Astrocyte (in vitro differentiated cells and primary cell): Measurements from ENCODE around the gene SHISA9. TPM values are rescaled to one million over a fixed set of nuclear protein-coding genes. Genes with fewer than 3 reads are reported as not detected.

Experiments
- DNase-seq: peaks from one replicate; pipeline ENCODE4 v3.0.0-alpha.2; 2010; ENCODE audit warnings: low read depth
- FAIRE-seq: peaks from 2 replicates; lab custom pipeline; 2011; peaks lifted over from hg19 to GRCh38; lab: Jason Lieb, UNC
- H2AFZ ChIP-seq: 2 replicates; pipeline ENCODE4 v1.6.0; 2012; ENCODE audit warnings: low read depth, low read length, inconsistent platforms
- H3K27ac ChIP-seq: 2 replicates; pipeline ENCODE4 v1.5.1; 2011; ENCODE audit warnings: low read depth, low read length, inconsistent platforms
- H3K27me3 ChIP-seq: 2 replicates; pipeline ENCODE4 v1.6.0; 2011; ENCODE audit warnings: low read length, inconsistent platforms; ENCODE audit not compliant: insufficient read depth
- H3K36me3 ChIP-seq: 2 replicates; pipeline ENCODE4 v1.5.1; 2011; ENCODE audit warnings: low read length, inconsistent platforms; ENCODE audit not compliant: insufficient read depth
- H3K4me1 ChIP-seq: 2 replicates; pipeline ENCODE4 v1.5.1; 2011; ENCODE audit warnings: low read length, inconsistent platforms; ENCODE audit not compliant: insufficient read depth
- H3K4me2 ChIP-seq: 2 replicates; pipeline ENCODE4 v1.6.0; 2012; ENCODE audit warnings: low read length, inconsistent platforms
- H3K4me3 ChIP-seq: 2 replicates; pipeline ENCODE4 v1.5.1; 2011; ENCODE audit warnings: low read depth, mild to moderate bottlenecking, low read length, inconsistent platforms; ENCODE audit not compliant: insufficient read depth
- H3K79me2 ChIP-seq: 2 replicates; pipeline ENCODE4 v1.6.0; 2012; ENCODE audit warnings: mild to moderate bottlenecking, low read length, inconsistent platforms; ENCODE audit not compliant: insufficient read depth
- H3K9ac ChIP-seq: 2 replicates; pipeline ENCODE4 v1.6.0; 2012; ENCODE audit warnings: mild to moderate bottlenecking, low read length, inconsistent platforms
- H3K9me3 ChIP-seq: 2 replicates; pipeline ENCODE4 v1.5.1; 2012; ENCODE audit warnings: low read depth, mild to moderate bottlenecking, low read length, inconsistent platforms; ENCODE audit not compliant: insufficient read depth
- H4K20me1 ChIP-seq: 2 replicates; pipeline ENCODE4 v1.6.0; 2012; ENCODE audit warnings: low read length, inconsistent platforms; ENCODE audit not compliant: insufficient read depth
- H3K27ac Mint-ChIP-seq: one replicate; pipeline ENCODE4 v1.8.0; 2021; ENCODE audit warnings: mild to moderate bottlenecking, mixed read lengths; ENCODE audit not compliant: unreplicated experiment
- H3K27me3 Mint-ChIP-seq: one replicate; pipeline ENCODE4 v1.8.0; 2021; ENCODE audit warnings: low read depth, mixed read lengths; ENCODE audit not compliant: unreplicated experiment
- H3K36me3 Mint-ChIP-seq: one replicate; pipeline ENCODE4 v1.8.0; 2021; ENCODE audit warnings: low read depth, mixed read lengths; ENCODE audit not compliant: unreplicated experiment
- H3K4me1 Mint-ChIP-seq: one replicate; pipeline ENCODE4 v1.8.0; 2021; ENCODE audit warnings: low read depth, mixed read lengths; ENCODE audit not compliant: unreplicated experiment
- H3K4me3 Mint-ChIP-seq: one replicate; pipeline ENCODE4 v1.8.0; 2021; ENCODE audit warnings: mild to moderate bottlenecking, moderate library complexity, mixed read lengths; ENCODE audit not compliant: unreplicated experiment
- H3K9me3 Mint-ChIP-seq: one replicate; pipeline ENCODE4 v1.8.0; 2021; ENCODE audit warnings: mild to moderate bottlenecking, mixed read lengths; ENCODE audit not compliant: unreplicated experiment
- CTCF ChIP-seq: IDR thresholded peaks from 2 replicates; pipeline ENCODE4 v1.5.1; 2011; ENCODE audit warnings: low read depth, mild to moderate bottlenecking, inconsistent platforms, low read length, moderate library complexity; ENCODE audit not compliant: insufficient read depth
- EZH2 ChIP-seq: IDR thresholded peaks from 2 replicates; pipeline ENCODE4 v1.6.1; 2012; ENCODE audit warnings: mild to moderate bottlenecking, low read length, inconsistent platforms; ENCODE audit not compliant: insufficient read depth
- total RNA-seq: library from RNA; stranded (reverse); gene quantifications from 2 replicates; pipeline ENCODE4 v1.2.1, GENCODE V29; 2021

SHISA9 gene
- total RNA-seq, 1 donor from 2014 or later = 73.0 TPM

- no peak overlapping the region for H2AFZ ChIP-seq
- no peak for DNase-seq
- H3K36me3 Mint-ChIP-seq = peaks cover under 1% of the 10 kb centered on the region
- no peak overlapping the region for H3K27ac Mint-ChIP-seq
- H3K9me3 Mint-ChIP-seq = no peaks in the 10 kb centered on the region
- H3K4me3 ChIP-seq = no peak overlapping the region
- no peak overlapping the region for H3K9ac ChIP-seq
- no peak overlapping the region for H3K4me3 Mint-ChIP-seq
- no peaks in the 10 kb centered on the region for H3K27me3 Mint-ChIP-seq
- FAIRE-seq = no peak
- peaks cover 2% of the 10 kb centered on the region for H3K4me1 Mint-ChIP-seq
- H3K9me3 ChIP-seq = no peaks in the 10 kb centered on the region
- no peaks in the 10 kb centered on the region for H3K36me3 ChIP-seq
- no peak overlapping the region for H3K27ac ChIP-seq
- H3K79me2 ChIP-seq = no peaks in the 10 kb centered on the region
- no peaks in the 10 kb centered on the region for H3K27me3 ChIP-seq
- H4K20me1 ChIP-seq = no peaks in the 10 kb centered on the region
- no peak for TF ChIP-seq EZH2
- no peak overlapping the region for H3K4me2 ChIP-seq
- H3K4me1 ChIP-seq = no peaks in the 10 kb centered on the region
These were observed 344.4 kb downstream of the SHISA9 start for GRCh38 chr16:13245713-13246377.

- H3K9ac ChIP-seq = no peak overlapping the region
- H2AFZ ChIP-seq = no peak overlapping the region
- H3K79me2 ChIP-seq = no peaks in the 10 kb centered on the region
- H3K36me3 ChIP-seq = no peaks in the 10 kb centered on the region
- H4K20me1 ChIP-seq = no peaks in the 10 kb centered on the region
- H3K4me1 ChIP-seq = no peaks in the 10 kb centered on the region
- Mint-ChIP-seq H3K36me3 (peaks cover 2% of the 10 kb centered on the region), H3K27me3 (no peaks in the 10 kb centered on the region), H3K4me1 (no peaks in the 10 kb centered on the region), H3K27ac (no peak overlapping the region), H3K9me3 (peaks cover 11% of the 10 kb centered on the region), H3K4me3 (no peak overlapping the region)
- DNase-seq = no peak
- H3K9me3 ChIP-seq = no peaks in the 10 kb centered on the region
- no peak for FAIRE-seq
- no peak overlapping the region for H3K4me3 ChIP-seq
- no peak overlapping the region for H3K27ac ChIP-seq
- no peak for TF ChIP-seq CTCF
- no peak for TF ChIP-seq EZH2
- H3K4me2 ChIP-seq = no peak overlapping the region
- no peaks in the 10 kb centered on the region for H3K27me3 ChIP-seq
These were observed 353.7 kb downstream of the SHISA9 start for GRCh38 chr16:13254998-13255614.

GRCh38 chr16:13262270-13263090 lies 361.1 kb downstream of the SHISA9 start:
- no peak for FAIRE-seq
- Mint-ChIP-seq H3K4me1 (no peaks in the 10 kb centered on the region), H3K36me3 (peaks cover 7% of the 10 kb centered on the region), H3K4me3 (no peak overlapping the region), H3K27ac (no peak overlapping the region), H3K9me3 (peaks cover 17% of the 10 kb centered on the region), H3K27me3 (no peaks in the 10 kb centered on the region)
- no peaks in the 10 kb centered on the region for H3K4me1 ChIP-seq
- TF ChIP-seq EZH2 (no peak), CTCF (no peak)
- no peak overlapping the region for H2AFZ ChIP-seq
- no peaks in the 10 kb centered on the region for H4K20me1 ChIP-seq
- no peak for DNase-seq
- H3K36me3 ChIP-seq = no peaks in the 10 kb centered on the region
- H3K79me2 ChIP-seq = no peaks in the 10 kb centered on the region
- H3K27ac ChIP-seq = no peak overlapping the region
- no peaks in the 10 kb centered on the region for H3K27me3 ChIP-seq
- no peak overlapping the region for H3K4me2 ChIP-seq
- H3K4me3 ChIP-seq = no peak overlapping the region
- no peaks in the 10 kb centered on the region for H3K9me3 ChIP-seq
- H3K9ac ChIP-seq = no peak overlapping the region
